Muscle of arm (tissue), 12 donors: Measurements from ENCODE around the gene LCN15. TPM values are rescaled to one million over a fixed set of nuclear protein-coding genes. Genes with fewer than 3 reads are reported as not detected.
"Not testable (repeated sequence)": the region's sequence is repeated elsewhere in the genome, so short reads cannot be mapped to it uniquely, and the experiment has no call there.

ENCODE experiments used
- DNase-seq: peaks from one replicate; pipeline ENCODE4 v3.0.0-alpha.2; 2013
- polyA plus RNA-seq, 12 donors: library from polyadenylated mRNA; unstranded; fragments of 120-200 nt; gene quantifications; one replicate each; pipeline ENCODE4 v1.2.1, GENCODE V29; 2013; ENCODE audit not compliant: insufficient read length in 12 of 12

The LCN15 gene
- polyA plus RNA-seq, 12 donors: 0.20 to 1.1 (median 0.44) TPM; not detected in 2

DNA sequence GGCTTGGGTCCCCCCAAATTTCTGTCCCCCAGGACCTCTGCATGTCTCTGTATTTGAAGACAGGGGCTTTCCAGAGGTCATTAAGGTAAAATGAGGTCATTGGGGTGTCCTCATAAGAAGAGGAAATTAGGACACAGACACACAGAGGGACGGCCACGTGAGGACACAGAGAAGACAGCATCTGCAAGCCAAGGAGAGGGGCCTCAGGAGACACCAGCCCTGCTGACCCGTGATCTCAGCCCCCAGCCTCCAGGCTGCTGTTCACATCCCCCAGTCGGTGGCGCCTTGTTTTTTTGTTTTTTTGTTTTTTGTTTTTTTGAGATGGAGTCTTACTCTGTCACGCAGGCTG is 30.7 kb upstream of the LCN15 start:
- no peak for DNase-seq

DNA sequence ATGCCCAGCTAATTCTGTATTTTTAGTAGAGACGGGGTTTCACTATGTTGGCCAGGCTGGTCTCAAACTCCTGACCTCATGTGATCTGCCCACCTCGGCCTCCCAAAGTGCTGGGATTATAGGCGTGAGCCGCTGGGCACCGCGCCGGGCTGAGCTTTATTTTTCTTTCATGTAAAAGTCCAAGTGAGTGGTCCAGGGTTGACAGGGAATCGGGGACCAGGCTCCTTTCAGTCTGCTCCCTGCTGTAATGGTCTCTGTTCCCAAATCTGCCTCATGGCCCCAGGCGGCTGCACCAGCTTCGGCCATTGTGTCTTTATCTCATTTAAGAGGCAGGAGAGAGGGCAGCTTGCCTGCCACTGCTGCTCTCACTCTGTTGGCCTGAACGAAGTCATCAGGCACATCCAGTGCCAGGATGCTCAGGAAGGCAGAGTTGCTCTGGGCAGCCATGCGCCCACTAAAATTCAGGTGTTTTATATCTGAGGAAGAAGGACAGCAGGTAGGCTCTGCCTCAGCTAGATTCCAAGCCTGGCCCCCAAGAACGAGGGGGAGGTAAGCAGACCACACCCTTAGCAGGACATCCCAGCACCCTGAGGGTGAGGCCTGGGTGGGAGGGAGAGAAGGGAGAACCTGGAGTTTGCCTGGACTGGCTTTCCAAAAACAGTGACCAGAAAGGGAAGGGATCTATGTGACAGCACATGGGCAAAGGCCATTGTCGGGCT is 30.1 kb upstream of the LCN15 start:
- DNase-seq: no peak

DNA sequence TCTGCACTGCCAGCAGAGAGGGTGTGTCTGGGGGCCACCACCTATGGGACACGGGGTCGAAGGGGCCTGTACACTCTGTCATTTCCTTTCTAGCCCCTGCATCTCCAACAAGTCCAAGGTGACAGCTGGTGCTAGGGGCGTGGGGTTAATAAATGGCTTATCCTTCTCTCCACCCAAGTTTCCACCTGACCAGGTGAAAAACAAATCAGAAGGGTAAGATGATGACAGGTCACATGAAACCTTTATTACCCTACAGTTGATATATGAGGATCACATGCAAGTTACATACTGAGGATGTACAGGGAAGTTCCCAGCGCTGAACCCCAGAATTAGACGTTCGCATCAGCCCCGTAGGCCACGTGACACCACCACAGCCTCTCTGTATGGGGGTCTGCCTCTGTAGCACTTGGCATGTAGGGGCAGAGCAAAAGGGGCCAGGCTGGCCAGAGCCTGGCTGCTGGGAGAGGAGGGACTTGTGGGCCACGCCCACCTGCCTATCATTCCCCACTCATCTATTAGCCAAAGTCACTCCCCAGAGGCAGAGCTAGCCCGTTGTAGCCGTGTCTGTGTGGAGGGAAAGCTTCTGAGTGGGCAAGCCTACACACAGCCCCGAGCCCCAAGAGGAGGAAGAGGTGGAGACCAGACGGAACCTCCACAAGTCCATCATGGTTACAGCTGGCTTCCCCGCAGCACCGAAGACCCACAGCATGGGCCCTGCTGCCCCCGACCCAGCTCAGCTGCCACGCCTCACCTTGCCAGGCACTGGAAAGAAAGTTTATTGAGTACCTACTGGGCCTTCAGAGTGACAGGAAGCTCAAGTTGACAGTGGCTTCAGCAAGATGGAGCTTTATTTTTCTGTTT is 29.0 kb upstream of the LCN15 start:
- DNase-seq: no peak

DNA sequence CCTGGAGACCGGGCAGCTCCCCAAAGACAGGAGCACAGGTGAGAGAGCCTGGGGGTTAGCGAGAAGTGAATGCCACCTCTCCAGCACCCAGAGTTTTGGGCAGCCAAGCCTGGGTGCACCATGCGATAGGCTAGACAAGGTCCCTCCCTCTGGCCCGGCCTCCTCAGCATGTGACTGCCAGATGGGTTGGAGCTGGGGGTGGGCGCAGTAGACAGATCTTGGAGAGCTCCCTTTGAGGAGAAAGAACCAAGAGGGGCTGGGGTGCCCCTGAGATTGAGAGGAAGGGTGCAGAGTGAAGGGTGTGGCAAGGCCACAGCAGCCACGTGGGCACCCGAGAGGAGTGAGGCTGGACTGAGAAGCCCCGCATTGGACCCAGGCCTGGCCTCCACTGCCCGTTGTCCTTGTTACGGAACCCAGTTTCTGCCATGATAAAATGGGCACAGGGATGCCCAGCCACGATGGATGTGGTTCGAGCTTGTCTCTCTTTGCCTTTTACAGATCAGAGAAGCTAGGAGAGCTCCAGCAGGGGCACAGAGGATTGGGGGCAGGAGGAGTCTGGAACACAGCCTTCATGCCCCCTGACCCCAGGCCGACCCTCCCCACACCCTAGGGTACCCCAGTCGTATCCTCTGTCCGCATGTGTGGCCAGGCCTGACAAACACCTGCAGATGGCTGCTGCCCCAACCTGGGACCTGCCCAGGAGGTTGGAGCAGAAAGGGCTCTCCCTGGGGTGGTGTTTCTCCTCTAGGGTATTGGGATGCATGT is 28.2 kb upstream of the LCN15 start:
- no peak for DNase-seq

DNA sequence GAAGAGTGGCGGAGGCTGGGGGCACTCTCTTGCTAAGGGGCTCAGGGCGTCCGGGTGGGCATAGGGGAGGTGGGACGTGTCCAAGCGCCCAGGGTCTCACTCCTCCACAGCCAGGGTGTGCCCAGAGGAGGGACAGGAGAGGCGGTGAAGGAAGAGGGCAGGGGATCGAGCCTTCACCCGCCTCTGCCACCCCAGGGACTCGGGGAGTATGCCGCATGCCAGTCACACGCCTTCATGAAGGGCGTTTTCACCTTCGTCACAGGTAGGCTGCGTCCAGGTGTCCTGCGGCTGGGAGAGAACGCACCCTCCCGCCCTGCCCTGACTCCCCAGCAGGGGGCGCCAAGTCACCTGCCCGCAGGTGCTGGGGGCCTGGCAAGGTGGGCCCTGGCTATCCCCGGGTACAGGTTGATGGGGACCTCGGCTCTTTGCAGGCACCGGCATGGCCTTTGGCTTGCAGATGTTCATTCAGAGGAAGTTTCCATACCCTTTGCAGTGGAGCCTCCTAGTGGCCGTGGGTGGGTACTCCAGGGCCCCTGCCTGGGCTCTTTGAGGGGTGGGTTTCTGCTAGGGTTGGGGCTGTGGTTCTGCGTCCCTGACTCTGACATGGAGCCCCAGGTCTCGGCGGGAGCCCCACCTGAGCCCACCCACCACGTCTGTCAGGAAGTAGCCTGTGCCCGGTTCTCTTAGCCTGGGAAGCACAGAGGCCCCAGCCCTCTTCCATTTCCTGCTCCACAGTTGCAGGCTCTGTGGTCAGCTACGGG is 27.4 kb upstream of the LCN15 start:
- no peak for DNase-seq

DNA sequence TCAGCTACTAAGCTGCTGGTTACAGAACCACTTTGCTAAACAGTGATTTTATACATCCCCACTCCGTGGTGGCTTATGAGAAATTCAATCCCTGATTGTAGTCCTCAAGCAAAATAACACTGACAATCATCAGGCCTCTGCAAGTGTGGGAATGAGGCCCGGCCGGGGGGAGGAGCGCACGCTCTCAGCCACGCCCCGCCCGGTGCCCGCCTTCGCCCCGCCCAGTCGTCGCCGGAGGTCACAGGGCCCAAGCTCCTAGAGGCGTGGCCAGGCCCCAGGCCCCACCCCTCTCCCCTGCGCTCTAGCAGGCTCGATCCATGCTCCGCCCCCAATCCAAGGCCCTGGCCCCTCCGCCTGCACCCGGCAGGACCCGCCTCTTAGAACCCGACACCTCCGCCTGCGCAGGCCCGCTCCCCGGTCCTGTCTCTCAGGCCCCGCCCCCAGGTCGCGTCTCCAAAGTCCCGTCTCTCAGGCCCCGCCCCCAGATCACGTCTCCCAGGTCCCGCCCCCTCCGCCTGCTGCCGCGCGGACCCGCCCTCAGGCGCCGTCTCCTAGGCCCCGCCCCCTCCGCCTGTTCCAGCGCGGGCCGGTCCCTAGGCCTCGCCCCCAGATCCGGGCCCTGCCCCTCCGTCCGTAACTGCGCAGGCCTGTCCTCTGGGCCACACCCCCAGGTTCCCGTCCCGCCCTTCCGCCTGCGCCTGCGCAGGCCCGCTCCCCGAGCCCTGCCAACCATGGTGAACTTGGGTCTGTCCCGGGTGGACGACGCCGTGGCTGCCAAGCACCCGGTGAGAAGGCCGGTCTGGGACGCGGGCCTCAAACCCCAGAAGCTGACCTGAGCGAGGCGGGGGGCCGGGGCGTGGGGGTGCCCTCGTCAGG is 26.6 kb upstream of the LCN15 start, which contains the start of gene TMEM141:
TMEM141 (plus strand) TSS at position 705 of the 876 bp plus-strand sequence; CDS start at position 732, 27 bp downstream.
- DNase-seq: peak; percentile 99

DNA sequence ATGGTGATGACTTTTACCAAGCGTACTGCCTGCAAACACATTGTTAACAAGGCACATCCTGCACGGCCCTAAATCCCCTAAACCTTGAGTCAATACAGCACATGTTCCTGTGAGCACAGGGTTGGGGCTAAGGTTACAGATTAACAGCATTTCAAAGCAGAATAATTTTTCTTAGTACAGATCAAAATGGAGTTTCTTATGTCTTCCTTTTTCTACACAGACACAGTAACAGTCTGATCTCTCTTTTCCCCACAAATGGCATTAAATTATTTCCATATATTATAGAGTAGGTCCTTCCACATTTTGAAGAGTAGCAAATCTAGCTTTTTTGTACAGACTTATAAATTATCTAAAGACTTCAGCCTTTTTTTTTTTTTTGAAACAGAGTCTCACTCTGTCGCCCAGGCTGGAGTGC is 25.2 kb upstream of the LCN15 start:
- DNase-seq: no peak

DNA sequence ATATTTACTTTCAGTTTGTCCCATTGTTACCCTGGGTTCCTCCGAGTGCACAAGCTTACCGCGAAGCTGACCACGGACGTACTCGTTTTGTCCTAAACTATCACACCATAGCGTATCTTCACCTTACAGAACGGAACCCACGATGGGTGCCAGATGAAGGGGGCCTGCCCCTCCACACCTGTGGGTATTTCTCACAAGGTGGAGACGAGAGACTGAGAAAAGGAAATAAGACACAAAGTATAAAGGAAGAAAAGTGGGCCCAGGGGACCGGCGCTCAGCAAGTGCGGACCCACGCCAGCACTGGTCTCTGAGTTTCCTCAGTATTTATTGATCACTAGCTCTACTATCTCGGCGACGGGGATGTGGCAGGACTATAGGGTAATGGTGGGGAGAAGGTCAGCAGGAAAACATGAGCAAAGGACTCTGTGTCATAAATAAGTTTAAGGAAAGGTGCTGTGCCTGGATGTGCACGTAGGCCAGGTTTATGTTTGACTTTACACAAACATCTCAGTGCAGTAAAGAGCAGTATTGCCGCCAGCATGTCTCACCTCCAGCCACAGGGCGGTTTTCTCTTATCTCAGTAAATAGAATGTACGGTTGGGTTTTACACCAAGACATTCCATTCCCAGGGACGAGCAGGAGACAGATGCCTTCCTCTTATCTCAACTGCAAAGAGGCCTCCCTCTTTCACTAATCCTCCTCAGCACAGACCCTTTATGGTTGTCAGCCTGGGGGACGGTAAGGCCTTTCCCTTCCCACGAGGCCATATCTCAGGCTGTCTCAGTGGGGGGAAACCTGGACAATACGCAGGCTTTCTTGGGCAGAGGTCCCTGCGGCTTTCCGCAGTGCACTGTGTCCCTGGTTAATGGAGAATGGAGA is 24.6 kb upstream of the LCN15 start:
- not testable (repeated sequence) for DNase-seq

DNA sequence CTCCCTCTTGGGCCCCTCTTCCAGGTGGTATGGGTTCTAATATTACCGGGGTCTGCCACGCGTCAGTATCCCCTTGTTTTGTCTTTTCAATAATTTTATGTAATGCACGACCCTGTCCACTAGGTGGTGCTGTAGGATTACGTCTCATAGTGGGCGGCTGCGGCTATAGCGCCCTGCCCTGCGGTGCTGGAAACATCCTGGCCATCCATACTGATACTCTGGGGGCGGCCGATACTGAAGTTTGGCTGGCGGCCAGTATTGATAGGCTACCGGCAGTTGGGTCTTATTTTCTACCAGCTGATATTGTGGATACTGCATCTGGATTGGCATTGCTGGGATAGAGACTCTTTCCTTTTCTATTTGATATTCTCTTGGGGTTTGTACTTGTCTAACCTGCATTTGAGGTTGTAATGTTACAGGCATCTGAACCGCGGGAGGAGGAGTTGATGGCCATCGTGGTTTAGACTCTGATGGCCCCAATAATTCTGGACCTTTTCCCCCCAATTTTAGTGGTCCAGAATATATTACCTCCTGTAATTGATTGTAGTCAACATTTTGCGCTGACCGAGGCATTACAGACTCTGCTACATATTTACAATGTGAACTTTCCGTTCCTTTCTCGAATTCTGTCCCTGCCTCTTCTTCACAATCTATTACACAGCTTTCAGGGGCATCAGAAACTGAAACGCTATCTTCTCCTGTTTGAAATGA is 23.5 kb upstream of the LCN15 start:
- DNase-seq: peak; percentile 82

DNA sequence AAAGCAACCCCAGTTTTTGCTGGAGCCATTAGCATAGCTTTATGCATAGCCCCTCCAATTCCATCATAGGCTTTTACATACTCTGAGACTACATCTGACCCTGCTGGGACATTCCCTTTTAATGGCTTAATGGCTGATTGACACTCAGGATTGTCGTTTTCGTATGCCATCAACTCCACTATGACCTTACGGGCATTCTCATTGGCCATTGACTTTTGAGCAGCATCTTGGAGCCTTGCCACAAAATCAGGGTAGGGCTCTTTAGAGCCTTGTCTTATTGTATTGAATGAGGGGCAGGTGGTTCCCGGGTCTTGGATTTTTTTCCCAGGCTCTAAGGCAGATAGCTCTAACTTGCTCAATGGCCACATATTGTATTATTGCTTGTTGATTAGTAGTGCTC is 22.7 kb upstream of the LCN15 start:
- DNase-seq: not testable (repeated sequence)

DNA sequence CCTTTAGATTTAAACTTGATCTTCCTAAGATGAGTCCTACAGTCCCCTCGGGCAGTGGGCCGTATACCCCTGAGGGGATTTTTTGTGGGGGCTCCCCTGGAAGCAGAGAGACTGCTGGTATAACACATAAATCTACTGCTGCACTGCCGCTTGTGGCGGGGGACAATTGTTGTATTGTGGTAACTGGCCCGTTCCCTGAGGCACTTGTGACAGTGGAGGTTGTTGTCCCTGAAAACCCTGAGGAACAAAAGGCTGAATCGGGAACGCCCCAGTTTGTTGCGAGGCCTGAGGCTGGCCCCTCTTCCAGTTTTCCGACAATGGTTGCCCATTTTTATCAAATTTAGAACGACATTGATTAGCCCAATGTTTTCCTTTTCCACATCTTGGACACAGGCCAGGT is 22.1 kb upstream of the LCN15 start:
- no peak for DNase-seq

DNA sequence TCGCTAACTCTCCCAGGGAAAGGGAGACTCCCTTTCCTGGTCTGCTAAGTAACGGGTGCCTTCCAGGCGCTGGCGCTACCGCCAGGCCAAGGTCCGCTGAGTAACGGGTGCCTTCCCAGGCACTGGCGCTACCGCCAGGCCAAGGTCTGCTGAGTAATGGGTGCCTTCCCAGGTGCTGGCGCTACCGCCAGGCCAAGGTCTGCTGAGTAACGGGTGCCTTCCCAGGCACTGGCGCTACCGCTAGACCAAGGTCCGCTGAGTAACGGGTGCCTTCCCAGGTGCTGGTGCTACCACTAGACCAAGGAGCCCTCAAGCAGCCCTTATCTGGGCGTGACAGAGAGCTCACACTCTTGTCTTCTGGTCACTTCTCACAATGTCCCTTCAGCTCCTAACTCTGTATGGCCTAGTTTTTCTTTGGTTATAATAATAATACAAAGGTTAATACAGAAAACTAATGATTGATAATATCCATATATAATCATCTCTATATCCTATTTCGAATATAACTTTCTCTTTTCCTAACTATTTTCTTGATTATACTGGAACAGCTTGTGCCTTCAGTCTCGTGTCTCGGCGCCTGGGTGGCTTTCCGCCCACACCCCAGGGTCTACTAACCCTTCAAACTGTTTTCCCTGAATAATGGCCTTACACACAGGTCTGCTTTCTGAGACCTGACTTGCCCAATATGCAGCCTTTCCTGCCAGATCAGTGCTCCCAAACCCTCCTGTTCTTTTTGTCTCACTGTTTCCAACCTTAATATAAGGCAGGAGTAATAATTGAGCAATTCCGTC is 21.4 kb upstream of the LCN15 start:
- not testable (repeated sequence) for DNase-seq

DNA sequence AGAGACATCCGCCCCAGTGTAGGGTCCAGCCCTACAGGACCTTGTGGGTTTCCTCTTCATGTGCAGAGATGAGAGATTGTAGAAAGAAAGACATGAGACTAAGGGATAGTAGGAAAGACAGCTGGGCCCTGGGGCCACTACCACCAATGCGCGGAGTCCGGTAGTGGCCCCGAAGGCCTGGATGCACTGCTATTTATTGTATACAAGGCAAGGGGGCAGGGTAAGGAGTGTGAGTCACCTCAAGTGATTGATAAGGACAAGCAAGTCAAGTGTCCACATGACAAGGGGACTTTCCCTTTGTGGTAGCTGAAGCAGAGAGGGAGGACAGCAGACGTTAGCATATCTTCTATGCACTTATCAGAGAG is 20.7 kb upstream of the LCN15 start:
- DNase-seq: no peak

DNA sequence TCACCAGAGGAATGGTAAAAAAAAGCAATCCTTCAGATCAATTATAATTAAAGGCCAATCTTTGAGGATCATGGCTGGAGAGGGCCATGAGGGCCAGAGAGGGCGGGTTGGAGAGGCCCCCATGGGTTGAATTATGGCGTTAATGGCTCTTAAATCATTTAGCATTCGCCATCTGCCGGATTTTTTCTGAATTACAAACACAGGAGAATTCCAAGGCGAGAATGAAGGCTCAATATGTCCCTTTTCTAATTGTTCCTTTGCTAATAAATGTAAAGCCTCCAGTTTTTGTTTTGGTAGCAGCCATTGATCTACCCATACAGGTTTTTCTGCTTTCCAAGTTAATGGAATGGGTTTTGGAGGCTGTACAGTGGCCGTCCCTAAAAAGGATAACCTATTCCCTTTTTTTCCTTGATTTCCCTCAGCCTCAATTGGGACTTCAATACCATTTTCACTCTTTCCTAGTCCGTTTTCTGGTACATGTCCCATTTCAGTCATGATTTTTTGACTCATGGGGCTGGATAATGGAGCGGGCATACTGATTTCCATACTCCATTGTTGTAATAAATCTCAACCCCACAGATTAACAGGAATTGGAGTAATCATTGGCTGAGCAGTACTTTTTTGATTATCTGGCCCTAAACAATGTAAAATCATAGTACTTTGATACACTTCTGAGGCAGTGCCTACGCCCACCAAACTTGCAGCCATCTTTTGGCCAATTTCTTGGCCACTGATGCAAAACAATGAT is 20.1 kb upstream of the LCN15 start:
- no peak for DNase-seq

DNA sequence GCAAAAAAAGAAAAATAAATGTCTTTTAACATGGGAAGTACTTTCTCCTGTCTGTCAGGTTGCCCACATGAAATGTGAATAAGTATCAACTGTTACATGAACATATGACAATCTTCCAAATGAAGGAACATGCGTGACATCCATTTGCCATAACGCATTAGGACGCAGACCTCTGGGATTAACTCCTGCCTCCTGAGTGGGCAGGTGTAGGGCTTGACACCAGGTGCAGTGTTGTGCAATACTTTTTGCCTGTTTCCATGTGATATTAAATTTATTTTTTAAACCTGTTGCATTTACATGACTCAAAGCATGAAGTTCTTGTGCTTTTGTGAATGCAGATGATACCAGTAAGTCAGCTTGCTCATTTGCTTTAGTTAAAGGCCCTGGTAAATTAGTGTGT is 18.1 kb upstream of the LCN15 start:
- DNase-seq: no peak

DNA sequence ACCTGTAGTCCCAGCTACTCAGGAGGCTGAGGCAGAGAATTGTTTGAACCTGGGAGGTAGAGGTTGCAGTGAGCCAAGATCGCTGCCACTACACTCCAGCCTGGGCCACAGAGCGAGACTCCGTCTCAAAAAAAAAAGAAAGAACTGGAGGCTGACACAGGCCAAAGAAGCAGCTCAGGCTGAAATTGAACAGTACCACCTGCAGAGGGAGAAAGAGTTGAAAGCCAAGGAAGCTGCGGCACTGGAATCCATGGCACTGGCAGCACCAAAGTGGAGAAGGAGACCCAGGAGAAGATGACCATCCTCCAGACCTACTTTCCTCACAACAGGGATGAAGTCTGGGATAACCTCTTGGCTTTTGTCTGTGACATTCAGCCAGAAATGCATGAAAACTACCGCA is 15.5 kb upstream of the LCN15 start:
- DNase-seq: no peak

DNA sequence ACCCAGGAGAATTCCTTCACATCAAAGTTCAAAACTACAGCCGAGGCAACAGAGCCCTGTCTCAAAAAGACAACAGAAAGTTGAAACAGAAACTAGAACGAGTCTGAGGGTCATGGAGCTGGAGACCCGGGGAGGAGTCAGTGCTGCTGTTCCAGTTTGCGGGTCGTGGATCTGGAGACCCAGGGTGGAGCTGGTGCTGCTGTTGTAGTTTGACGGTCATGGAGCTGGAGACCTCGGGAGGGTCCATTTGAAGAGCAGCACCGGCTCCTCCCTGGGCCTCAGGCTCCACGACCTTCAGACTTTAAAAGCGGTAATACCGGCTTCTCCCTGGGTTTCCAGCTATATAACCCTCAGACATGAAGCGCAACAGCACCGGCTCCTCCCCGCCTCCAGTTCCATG is 13.0 kb upstream of the LCN15 start:
- DNase-seq: no peak
